Stimulated activated CD8-positive, alpha-beta memory T cell treated with anti-CD3 and anti-CD28 coated beads, Interleukin-15, amount 100 ng/mL, for 4 hours (primary cell): ENCODE measurements around the gene BACE1-AS.

ENCODE experiments used
- DNase-seq, 2 donors: peaks; one replicate each; pipeline ENCODE4 v3.0.0-alpha.2; 2020; ENCODE audit warnings: low read depth in 2 of 2

BACE1-AS gene

GRCh38 chr11:117289795-117290194 lies 1.4 kb upstream of the BACE1-AS start:
- no peak for DNase-seq

- DNase-seq, result no peak
These were observed 1.5 kb downstream of the BACE1-AS start for GRCh38 chr11:117292616-117293015.

GRCh38 chr11:117295438-117296137 lies 4.4 kb downstream of the BACE1-AS start:
- DNase-seq, result no peak

- no peak for DNase-seq
These were observed 5.7 kb downstream of the BACE1-AS start for GRCh38 chr11:117296881-117297280.

GRCh38 chr11:117298195-117298594 lies 7.0 kb downstream of the BACE1-AS start:
- no peak for DNase-seq

GRCh38 chr11:117299351-117300282 lies 8.5 kb downstream of the BACE1-AS start:
- no peak for DNase-seq

GRCh38 chr11:117300283-117300663 lies 9.1 kb downstream of the BACE1-AS start:
- DNase-seq, result no peak

GRCh38 chr11:117300773-117301172 lies 9.6 kb downstream of the BACE1-AS start:
- no peak for DNase-seq

- DNase-seq, result no peak
These were observed 11.1 kb downstream of the BACE1-AS start for GRCh38 chr11:117302228-117302627.

- no peak for DNase-seq
These were observed 12.0 kb downstream of the BACE1-AS start for GRCh38 chr11:117303101-117303500.

GRCh38 chr11:117303646-117304315 lies 12.6 kb downstream of the BACE1-AS start:
- no peak for DNase-seq

- no peak for DNase-seq
These were observed 14.0 kb downstream of the BACE1-AS start for GRCh38 chr11:117305145-117305544.

GRCh38 chr11:117309310-117309709 lies 18.2 kb downstream of the BACE1-AS start:
- no peak for DNase-seq

- no peak for DNase-seq
These were observed 21.9 kb downstream of the BACE1-AS start for GRCh38 chr11:117313091-117313490.

GRCh38 chr11:117313828-117314768 lies 23.0 kb downstream of the BACE1-AS start:
- DNase-seq, result no peak

GRCh38 chr11:117314840-117315239 lies 23.7 kb downstream of the BACE1-AS start:
- DNase-seq, result no peak

- no peak for DNase-seq
These were observed 24.4 kb downstream of the BACE1-AS start for GRCh38 chr11:117315285-117316196.

- DNase-seq, result no peak
These were observed 25.2 kb downstream of the BACE1-AS start, which contains the start of gene BACE1 for GRCh38 chr11:117316197-117316961. TSS of gene BACE1 (minus strand) at chr11:117316256. CDS start at chr11:117315795, 461 bp downstream.

GRCh38 chr11:117318738-117319137 lies 27.6 kb downstream of the BACE1-AS start:
- DNase-seq, result no peak
